GM12878 (cell line): ENCODE data around the gene NAV1. TPM values are rescaled to one million over a fixed set of nuclear protein-coding genes. Genes with fewer than 3 reads are reported as not detected.

Experiments used
- ATAC-seq: fragments of 200-7000 bp; cut with Tn5 transposase; 3 replicates; pipeline ENCODE4 v1.9.1; 2020; ENCODE audit warnings: mild to moderate bottlenecking, moderate library complexity
- BruUV-seq: library from RNA; stranded (reverse); fragments of 400-500 nt; replicated peaks from 2 replicates; lab custom pipeline; 2021; lab: Mats Ljungman, UMichigan
- CTCF ChIA-PET: fragments of 300-600 bp; sonication (Branson Sonifier 250); formaldehyde crosslinking; extraction: SDS; loops from one replicate; lab custom pipeline; 2021; ENCODE audit warnings: inconsistent platforms; lab: Yijun Ruan, JAX
- POLR2A ChIA-PET: fragments of 350-600 bp; formaldehyde crosslinking; extraction: SDS; loops from one replicate; lab custom pipeline; 2021; ENCODE audit warnings: inconsistent platforms; lab: Charles Lee
- RAD21 ChIA-PET: fragments of 300-600 bp; sonication (Branson Sonifier 250); formaldehyde crosslinking; loops from one replicate; lab custom pipeline; 2023; ENCODE audit warnings: antibody characterized with exemption; ENCODE audit not compliant: unreplicated experiment; lab: Charles Lee
- SMC1A ChIA-PET: fragments of 300-600 bp; sonication (Branson Sonifier 250); formaldehyde crosslinking; loops from one replicate; lab custom pipeline; 2023; ENCODE audit not compliant: unreplicated experiment, uncharacterized antibody; lab: Charles Lee
- DNase-seq: peaks from one replicate; pipeline ENCODE4 v3.0.0-alpha.2; 2011; ENCODE audit warnings: low read depth, low spot score
- FAIRE-seq: peaks from 3 replicates; lab custom pipeline; 2011; peaks lifted over from hg19 to GRCh38; lab: Jason Lieb, UNC
- H2AFZ ChIP-seq: 2 replicates; pipeline ENCODE4 v1.6.0; 2011; ENCODE audit warnings: low read depth, low read length, control low read depth; ENCODE audit not compliant: control insufficient read depth
- H3K27ac ChIP-seq: 2 replicates; pipeline ENCODE4 v1.5.1; 2011; ENCODE audit warnings: control low read depth; ENCODE audit not compliant: control insufficient read depth, insufficient read depth
- H3K27me3 ChIP-seq, 2 experiments: replicated peaks in 1 of 2; 2 replicates each; pipeline versions ENCODE4 v1.6.0 to v1.6.1; 2011; ENCODE audit warnings: low read length in 1 of 2; ENCODE audit not compliant: control insufficient read depth in 2 of 2, insufficient read depth in 2 of 2
- H3K36me3 ChIP-seq, 2 experiments: 2 replicates each; pipeline ENCODE4 v1.5.1; 2011; ENCODE audit warnings: low read length in 1 of 2; ENCODE audit not compliant: control insufficient read depth in 2 of 2, insufficient read depth in 2 of 2
- H3K4me1 ChIP-seq: 2 replicates; pipeline ENCODE4 v1.6.1; 2011; ENCODE audit warnings: mild to moderate bottlenecking, low read length, moderate library complexity, mixed read lengths; ENCODE audit not compliant: control insufficient read depth, insufficient read depth
- H3K4me2 ChIP-seq: 2 replicates; pipeline ENCODE4 v1.6.0; 2011; ENCODE audit warnings: control low read depth; ENCODE audit not compliant: control insufficient read depth, insufficient read depth
- H3K4me3 ChIP-seq: fragments of 200-600 bp; sonication (generic); 2 replicates; pipeline ENCODE4 v1.5.1; 2016
- H3K79me2 ChIP-seq: 2 replicates; pipeline ENCODE4 v1.6.0; 2011; ENCODE audit warnings: low read length; ENCODE audit not compliant: control insufficient read depth, insufficient read depth
- H3K9ac ChIP-seq: 2 replicates; pipeline ENCODE4 v1.8.0; 2011; ENCODE audit warnings: low read length, control low read depth, mixed read lengths; ENCODE audit not compliant: control insufficient read depth, insufficient read depth
- H3K9me3 ChIP-seq: replicated peaks from 3 replicates; pipeline ENCODE4 v1.5.1; 2011; ENCODE audit warnings: mild to moderate bottlenecking, low read length; ENCODE audit not compliant: control insufficient read depth, insufficient read depth
- H4K20me1 ChIP-seq: 2 replicates; pipeline ENCODE4 v1.6.0; 2011; ENCODE audit not compliant: control insufficient read depth, insufficient read depth
- CUX1 ChIP-seq: IDR thresholded peaks from 2 replicates; pipeline ENCODE4 v1.6.1; 2012; ENCODE audit warnings: improper control_type of control experiment, low read depth, low read length; ENCODE audit not compliant: insufficient replicate concordance
- FOS ChIP-seq: IDR thresholded peaks from 3 replicates; pipeline ENCODE4 v1.6.1; 2011; ENCODE audit warnings: borderline replicate concordance; ENCODE audit not compliant: insufficient read length; ENCODE audit errors: extremely low read depth
- NFIC ChIP-seq: IDR thresholded peaks from 2 replicates; pipeline ENCODE4 v1.6.1; 2012; ENCODE audit warnings: low read depth, mild to moderate bottlenecking, inconsistent platforms, low read length, moderate library complexity
- PAX8 ChIP-seq: fragments of 450-650 bp; IDR thresholded peaks from 2 replicates; pipeline ENCODE4 v1.6.1; 2017; ENCODE audit warnings: mild to moderate bottlenecking, moderate library complexity
- PRDM15 ChIP-seq: fragments of 450-650 bp; formaldehyde crosslinking; IDR thresholded peaks from 2 replicates; pipeline ENCODE4 v1.4.0; 2020; ENCODE audit warnings: mild to moderate bottlenecking, moderate library complexity
- SP1 ChIP-seq: IDR thresholded peaks from one replicate; pipeline ENCODE4 v1.6.1; 2011; ENCODE audit warnings: low read depth, low read length
- SPI1 ChIP-seq: IDR thresholded peaks from 2 replicates; pipeline ENCODE4 v1.6.1; 2011; ENCODE audit warnings: low read depth, mild to moderate bottlenecking, low read length, moderate library complexity, borderline replicate concordance; ENCODE audit not compliant: insufficient read depth
- WGBS: methylation state at CpG from one replicate; pipeline ENCODE4 v1.1.6; 2016; ENCODE audit warnings: low lambda C conversion rate; ENCODE audit not compliant: insufficient replicate concordance, insufficient coverage; ENCODE audit errors: missing lambda C conversion rate; 5-methylcytosine and 5-hydroxymethylcytosine counted together
- in situ Hi-C: fragments of 300-500 bp; cut with MboI; formaldehyde crosslinking; loops from 9 replicates; pipeline ENCODE4 v1.14.3; 2018; ENCODE audit warnings: mixed read lengths
- intact Hi-C: fragments of 100-400 bp; cut with micrococcal nuclease; formaldehyde crosslinking; loops from one replicate; pipeline ENCODE4 v1.14.2; 2022; ENCODE audit not compliant: unreplicated experiment
- polyA plus RNA-seq, 11 experiments: library from polyadenylated mRNA; depleted of rRNA in 4 of 11; unstranded in 6 of 11; stranded (reverse) in 5 of 11; fragments of >200 nt; fragmentation: Nextera tagmentation in 4 of 11; fragmentation: Illumina TruSeq in 1 of 11; extraction: Ambion mirVana in 4 of 11; extraction: Trizol in 1 of 11; gene quantifications; 1 replicate in 1 of 11; 2 replicates in 10 of 11; pipeline versions ENCODE4 v1.2.1 to v1.2.3, GENCODE V29; 2011 to 2016; ENCODE audit warnings: inconsistent platforms in 2 of 11, missing spikeins in 2 of 11, low read depth in 1 of 11
- total RNA-seq, 4 experiments: library from RNA; depleted of rRNA in 3 of 4; stranded (reverse); fragments of >200 nt in 3 of 4; fragmentation: Illumina TruSeq in 1 of 4; extraction: Trizol in 1 of 4; gene quantifications; 2 replicates each; pipeline versions ENCODE4 v1.2.1 to v1.2.3, GENCODE V29; 2013 to 2021

Gene NAV1
- total and polyA plus RNA-seq, 10 of the 15 experiments (the other 5 are each of a cell fraction or from before 2014, with no cell fraction given): 0.04 to 1.3 (median 0.36) TPM

- TF ChIP-seq CUX1 (no peak), NFIC (no peak), SPI1 (no peak), SP1 (no peak), PAX8 (no peak)
- TF ChIP-seq, all 136 proteins: peak for 0
Measured at GRCh38 chr1:201560328-201561194, 21.6 kb downstream of the NAV1 start (continued).

- DNase-seq: no peak
- no peak overlapping the region for H2AFZ ChIP-seq
- ChIA-PET CTCF (interaction anchor here (0.5 to 6.4 kb wide), 13 partner anchors 10 to 651 kb away, joined by 3 to 154 read pairs (median 4); no protein-coding TSS in a partner anchor), SMC1A (interaction anchor here (0.8 to 1.5 kb wide), 3 partner anchors 142 to 230 kb away, joined by 3 to 6 read pairs (median 3); no protein-coding TSS in a partner anchor), POLR2A (no interaction called here), RAD21 (interaction anchor here (1.2 to 4.9 kb wide), 5 partner anchors 10 to 235 kb away, joined by 3 to 31 read pairs (median 5); no protein-coding TSS in a partner anchor)
- no peaks in the 10 kb centered on the region for H3K79me2 ChIP-seq
- no peak overlapping the region for H3K27ac ChIP-seq
- H3K4me2 ChIP-seq: no peak overlapping the region
- no peak for FAIRE-seq
- no peak overlapping the region for H3K9ac ChIP-seq
- H3K9me3 ChIP-seq: no peaks in the 10 kb centered on the region
- BruUV-seq: no TSS peak
- intact Hi-C loops: no loop called here
- H4K20me1 ChIP-seq: no peaks in the 10 kb centered on the region
- H3K4me1 ChIP-seq: no peaks in the 10 kb centered on the region
- peaks cover 0 to 1% of the 10 kb centered on the region in 2 experiments; a peak in 2 of 4 replicates for H3K27me3 ChIP-seq
- in situ Hi-C loops: loop anchor here (5.0 to 10.0 kb wide), 2 partner anchors 146 to 224 kb away; no protein-coding TSS in a partner anchor
- H3K36me3 ChIP-seq: no peaks in the 10 kb centered on the region
- whole genome bisulfite sequencing: 71% methylated on average over 3 of the region's 3 CpGs
- H3K4me3 ChIP-seq: no peak overlapping the region
- ATAC-seq: no peak
- TF ChIP-seq PRDM15: no peak
- no peak for TF ChIP-seq FOS
Measured at GRCh38 chr1:201561195-201561564, 22.3 kb downstream of the NAV1 start.
